ENCODE results near the gene DNAJB13. TPM values are rescaled to one million over a fixed set of nuclear protein-coding genes. Genes with fewer than 3 reads are reported as not detected.

Gene DNAJB13
- total RNA-seq, 4 donors from 2014 or later = 0.42 TPM; not detected in 3

GRCh38 chr11:73914284-73914683, 36.5 kb upstream of the DNAJB13 start:
- H3K4me3 ChIP-seq (ENCODE audit: low read depth, poor library complexity, severe bottlenecking) = no peak overlapping the region
- DNase-seq (ENCODE audit: low spot score in 2 of 2) = no peak
- intact Hi-C loops (cut with DNase I; ENCODE audit: low total_unique reads) = no loop called here
- no peak for TF ChIP-seq CTCF (IDR thresholded peaks at IDR 0.05)
- TF ChIP-seq POLR2A (IDR thresholded peaks at IDR 0.05) = no peak
- 89 to 91% methylated on average over 4 of the region's 4 CpGs for WGBS, 2 donors

- intact Hi-C loops (cut with DNase I; ENCODE audit: low total_unique reads) = no loop called here
- no peak for TF ChIP-seq CTCF (IDR thresholded peaks at IDR 0.05)
- no peak for TF ChIP-seq POLR2A (IDR thresholded peaks at IDR 0.05)
- no peak for DNase-seq (ENCODE audit: low spot score in 2 of 2)
- WGBS, 2 donors = 47 to 70% methylated on average over 1 of the region's 1 CpG
- no peak overlapping the region for H3K4me3 ChIP-seq (ENCODE audit: low read depth, poor library complexity, severe bottlenecking)
Observed at GRCh38 chr11:73916435-73916834, 34.4 kb upstream of the DNAJB13 start.

GRCh38 chr11:73921180-73921579, 29.6 kb upstream of the DNAJB13 start:
- intact Hi-C loops (cut with DNase I; ENCODE audit: low total_unique reads) = no loop called here
- H3K4me3 ChIP-seq (ENCODE audit: low read depth, poor library complexity, severe bottlenecking) = no peak overlapping the region
- 99 to 100% methylated on average over 4 of the region's 4 CpGs for WGBS, 2 donors
- DNase-seq (ENCODE audit: low spot score in 2 of 2) = no peak
- TF ChIP-seq CTCF (IDR thresholded peaks at IDR 0.05) (no peak), POLR2A (IDR thresholded peaks at IDR 0.05) (no peak)

- TF ChIP-seq CTCF (IDR thresholded peaks at IDR 0.05) (no peak), POLR2A (IDR thresholded peaks at IDR 0.05) (no peak)
- WGBS, 2 donors = 95 to 98% methylated on average over 2 of the region's 2 CpGs
- intact Hi-C loops (cut with DNase I; ENCODE audit: low total_unique reads) = no loop called here
- H3K4me3 ChIP-seq (ENCODE audit: low read depth, poor library complexity, severe bottlenecking) = no peak overlapping the region
- no peak for DNase-seq (ENCODE audit: low spot score in 2 of 2)
Observed at GRCh38 chr11:73929388-73929787, 21.4 kb upstream of the DNAJB13 start.

- intact Hi-C loops (cut with DNase I; ENCODE audit: low total_unique reads) = no loop called here
- WGBS, 2 donors = 67 to 69% methylated on average over 7 of the region's 7 CpGs
- no peak for DNase-seq (ENCODE audit: low spot score in 2 of 2)
- TF ChIP-seq CTCF (IDR thresholded peaks at IDR 0.05) (no peak), POLR2A (IDR thresholded peaks at IDR 0.05) (no peak)
- no peak overlapping the region for H3K4me3 ChIP-seq (ENCODE audit: low read depth, poor library complexity, severe bottlenecking)
Observed at GRCh38 chr11:73931039-73931645, 19.7 kb upstream of the DNAJB13 start.

- no peak overlapping the region for H3K4me3 ChIP-seq (ENCODE audit: low read depth, poor library complexity, severe bottlenecking)
- intact Hi-C loops (cut with DNase I; ENCODE audit: low total_unique reads) = no loop called here
- 96 to 97% methylated on average over 6 of the region's 6 CpGs for WGBS, 2 donors
- TF ChIP-seq POLR2A (IDR thresholded peaks at IDR 0.05) (no peak), CTCF (IDR thresholded peaks at IDR 0.05) (no peak)
- no peak for DNase-seq (ENCODE audit: low spot score in 2 of 2)
Observed at GRCh38 chr11:73931951-73932350, 18.9 kb upstream of the DNAJB13 start.

Data from lower leg skin (tissue), 4 donors.